Neutrophil (primary cell): ENCODE measurements around the gene PRR4.

Experiments used
- H3K27ac ChIP-seq: fragments of 200-600 bp; sonication (generic); 2 replicates; pipeline ENCODE4 v1.5.1; 2016; ENCODE audit warnings: mild to moderate bottlenecking, moderate library complexity
- H3K27me3 ChIP-seq: fragments of 200-600 bp; sonication (generic); 2 replicates; pipeline ENCODE4 v1.6.0; 2016; ENCODE audit warnings: mild to moderate bottlenecking
- H3K36me3 ChIP-seq: fragments of 200-600 bp; sonication (generic); 2 replicates; pipeline ENCODE4 v1.5.1; 2017
- H3K4me1 ChIP-seq, 2 experiments: fragments of 200-600 bp in 1 of 2; sonication (generic) in 1 of 2; 1 replicate in 1 of 2; 2 replicates in 1 of 2; pipeline versions ENCODE4 v1.5.1 to v1.6.1; 2013 to 2016; ENCODE audit warnings: low read depth in 1 of 2, low read length in 1 of 2, mild to moderate bottlenecking in 1 of 2, moderate library complexity in 1 of 2; ENCODE audit not compliant: control insufficient read depth in 1 of 2, insufficient read depth in 1 of 2
- H3K4me3 ChIP-seq, 2 experiments: fragments of 200-600 bp in 1 of 2; sonication (generic) in 1 of 2; 1 replicate in 1 of 2; 2 replicates in 1 of 2; pipeline ENCODE4 v1.5.1; 2013 to 2016; ENCODE audit warnings: low read depth in 1 of 2, low read length in 1 of 2, mild to moderate bottlenecking in 1 of 2, moderate library complexity in 1 of 2
- H3K9me3 ChIP-seq: fragments of 200-600 bp; sonication (generic); 2 replicates; pipeline ENCODE4 v1.5.1; 2016
- CTCF ChIP-seq: fragments of 200-600 bp; sonication (generic); IDR thresholded peaks from 2 replicates; pipeline ENCODE4 v1.5.1; 2016; ENCODE audit warnings: antibody characterized with exemption

The PRR4 gene

GRCh38 chr12:10873378-10873777, 24.1 kb upstream of the PRR4 start:
- Histone ChIP-seq H3K9me3 (no peaks in the 10 kb centered on the region), H3K4me3 (no peak overlapping the region), H3K27ac (no peak overlapping the region), H3K4me1 (no peaks in the 10 kb centered on the region), H3K27me3 (no peaks in the 10 kb centered on the region), H3K36me3 (no peaks in the 10 kb centered on the region)
- no peak for TF ChIP-seq CTCF

DNA sequence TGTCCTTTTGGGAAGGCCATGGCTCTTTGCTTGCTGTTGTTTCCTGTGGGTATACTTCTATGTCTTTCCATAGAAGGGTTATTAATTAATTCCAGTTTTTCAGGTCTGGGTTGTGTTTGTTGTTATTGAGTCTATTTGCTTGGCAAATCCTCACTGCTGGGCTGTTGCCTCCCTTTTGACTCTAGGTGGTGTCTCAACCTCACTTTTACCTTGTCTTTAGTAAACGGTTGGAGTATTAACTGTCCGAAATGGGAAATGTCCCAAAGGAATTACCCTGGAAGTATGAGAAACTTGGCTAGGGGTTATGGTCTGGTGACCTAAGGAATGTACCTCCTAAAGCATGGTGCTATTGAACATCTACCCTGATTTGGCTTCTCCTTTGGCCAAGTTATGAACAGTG, 18.1 kb upstream of the PRR4 start:
- no peak for TF ChIP-seq CTCF
- H3K27ac ChIP-seq, result no peak overlapping the region

GRCh38 chr12:10863512-10864218, 14.4 kb upstream of the PRR4 start:
- Histone ChIP-seq H3K27ac (no peak overlapping the region), H3K4me3 (no peak overlapping the region), H3K4me1 (no peaks in the 10 kb centered on the region), H3K36me3 (no peaks in the 10 kb centered on the region), H3K27me3 (no peaks in the 10 kb centered on the region), H3K9me3 (no peaks in the 10 kb centered on the region)
- TF ChIP-seq CTCF, result no peak

More for the DNA sequence above, 18.1 kb upstream of the PRR4 start:
- Histone ChIP-seq H3K4me3 (no peak overlapping the region), H3K36me3 (no peaks in the 10 kb centered on the region), H3K27me3 (no peaks in the 10 kb centered on the region), H3K4me1 (no peaks in the 10 kb centered on the region), H3K9me3 (no peaks in the 10 kb centered on the region)

- Histone ChIP-seq H3K4me1 (no peaks in the 10 kb centered on the region), H3K27me3 (no peaks in the 10 kb centered on the region), H3K36me3 (no peaks in the 10 kb centered on the region), H3K27ac (no peak overlapping the region), H3K9me3 (no peaks in the 10 kb centered on the region), H3K4me3 (no peak overlapping the region)
- TF ChIP-seq CTCF, result no peak
These were observed 12.1 kb upstream of the PRR4 start for GRCh38 chr12:10861366-10861765.

GRCh38 chr12:10855807-10856206, 6.5 kb upstream of the PRR4 start:
- H3K4me3 ChIP-seq, result no peak overlapping the region
- H3K9me3 ChIP-seq, result no peaks in the 10 kb centered on the region
- no peaks in the 10 kb centered on the region for H3K4me1 ChIP-seq
- TF ChIP-seq CTCF, result no peak
- H3K36me3 ChIP-seq, result no peaks in the 10 kb centered on the region
- H3K27ac ChIP-seq, result no peak overlapping the region
- H3K27me3 ChIP-seq, result no peaks in the 10 kb centered on the region
